ENCODE measurements around the gene RASA2.

Gene RASA2

DNA sequence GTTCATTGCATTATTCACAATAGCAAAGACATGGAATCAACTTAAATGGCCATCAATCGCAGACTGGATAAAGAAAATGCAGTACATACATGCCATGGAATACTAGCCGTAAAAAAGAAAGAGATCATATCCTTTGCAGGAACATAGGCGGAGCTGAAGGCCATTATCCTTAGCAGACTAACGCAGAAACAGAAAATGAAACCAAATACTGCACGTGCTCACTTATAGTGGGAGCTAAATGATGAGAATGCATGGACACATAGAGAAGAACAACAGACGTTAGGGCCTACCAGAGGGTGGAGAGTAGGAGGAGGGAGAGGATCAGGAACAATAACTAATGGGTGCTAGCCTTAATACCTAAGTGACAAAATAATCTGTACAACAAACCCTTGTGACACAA lies 57.9 kb downstream of the RASA2 start:
- TF ChIP-seq, protein P1, sequence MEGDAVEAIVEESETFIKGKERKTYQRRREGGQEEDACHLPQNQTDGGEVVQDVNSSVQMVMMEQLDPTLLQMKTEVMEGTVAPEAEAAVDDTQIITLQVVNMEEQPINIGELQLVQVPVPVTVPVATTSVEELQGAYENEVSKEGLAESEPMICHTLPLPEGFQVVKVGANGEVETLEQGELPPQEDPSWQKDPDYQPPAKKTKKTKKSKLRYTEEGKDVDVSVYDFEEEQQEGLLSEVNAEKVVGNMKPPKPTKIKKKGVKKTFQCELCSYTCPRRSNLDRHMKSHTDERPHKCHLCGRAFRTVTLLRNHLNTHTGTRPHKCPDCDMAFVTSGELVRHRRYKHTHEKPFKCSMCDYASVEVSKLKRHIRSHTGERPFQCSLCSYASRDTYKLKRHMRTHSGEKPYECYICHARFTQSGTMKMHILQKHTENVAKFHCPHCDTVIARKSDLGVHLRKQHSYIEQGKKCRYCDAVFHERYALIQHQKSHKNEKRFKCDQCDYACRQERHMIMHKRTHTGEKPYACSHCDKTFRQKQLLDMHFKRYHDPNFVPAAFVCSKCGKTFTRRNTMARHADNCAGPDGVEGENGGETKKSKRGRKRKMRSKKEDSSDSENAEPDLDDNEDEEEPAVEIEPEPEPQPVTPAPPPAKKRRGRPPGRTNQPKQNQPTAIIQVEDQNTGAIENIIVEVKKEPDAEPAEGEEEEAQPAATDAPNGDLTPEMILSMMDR (IDR thresholded peaks at IDR 0.05; ENCODE audit: low read depth, low read length, missing control alignments), result no peak
- in situ Hi-C loops (cut with HindIII; ENCODE audit: low sequenced_read_pairs), result no loop called here
- DNase-seq (ENCODE audit: low read depth), result no peak
- no peak overlapping the region for H3K4me3 ChIP-seq (ENCODE audit: low read depth, low read length)

DNA sequence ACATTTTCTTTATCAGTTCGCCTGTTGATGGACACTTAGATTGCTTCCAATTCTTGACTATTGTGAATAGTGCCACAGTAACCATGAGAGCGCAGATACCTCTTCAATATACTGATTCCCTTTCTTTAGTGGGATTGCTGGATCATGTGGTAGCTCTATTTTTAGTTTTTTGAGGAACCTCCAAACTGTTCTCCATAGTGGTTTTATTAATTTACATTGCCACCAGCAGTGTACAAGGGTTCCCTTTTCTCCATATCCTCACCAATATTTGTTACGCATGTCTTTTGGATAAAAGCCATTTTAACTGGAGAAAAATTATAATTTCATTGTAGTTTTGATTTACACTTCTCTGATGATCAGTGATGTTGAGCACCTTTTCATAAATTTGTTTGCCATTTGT lies 59.3 kb downstream of the RASA2 start:
- H3K4me3 ChIP-seq (ENCODE audit: low read depth, low read length), result no peak overlapping the region
- in situ Hi-C loops (cut with HindIII; ENCODE audit: low sequenced_read_pairs), result no loop called here
- no peak for DNase-seq (ENCODE audit: low read depth)
- TF ChIP-seq, protein P1 (IDR thresholded peaks at IDR 0.05; ENCODE audit: low read depth, low read length, missing control alignments), result no peak

DNA sequence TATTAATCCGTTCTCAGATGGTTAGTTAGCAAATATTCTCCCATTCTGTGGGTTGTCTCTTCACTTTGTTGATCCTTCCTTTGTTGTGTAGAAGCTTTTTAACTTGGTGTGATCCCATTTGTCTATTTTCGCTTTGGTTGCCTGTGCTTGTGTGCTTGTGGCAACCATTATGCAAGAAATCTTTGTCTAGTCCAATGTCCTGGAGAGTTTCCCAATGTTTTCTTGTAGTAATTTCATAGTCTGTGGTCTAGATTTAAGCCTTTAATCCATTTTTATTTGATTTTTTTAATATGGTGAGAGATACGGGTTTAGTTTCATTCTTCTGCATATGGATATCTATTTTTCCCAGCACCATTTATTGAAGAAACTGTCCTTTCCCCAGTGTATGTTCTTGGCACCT lies 59.8 kb downstream of the RASA2 start:
- no peak for DNase-seq (ENCODE audit: low read depth)
- TF ChIP-seq, protein P1 (IDR thresholded peaks at IDR 0.05; ENCODE audit: low read depth, low read length, missing control alignments), result no peak
- no peak overlapping the region for H3K4me3 ChIP-seq (ENCODE audit: low read depth, low read length)
- in situ Hi-C loops (cut with HindIII; ENCODE audit: low sequenced_read_pairs), result no loop called here

DNA sequence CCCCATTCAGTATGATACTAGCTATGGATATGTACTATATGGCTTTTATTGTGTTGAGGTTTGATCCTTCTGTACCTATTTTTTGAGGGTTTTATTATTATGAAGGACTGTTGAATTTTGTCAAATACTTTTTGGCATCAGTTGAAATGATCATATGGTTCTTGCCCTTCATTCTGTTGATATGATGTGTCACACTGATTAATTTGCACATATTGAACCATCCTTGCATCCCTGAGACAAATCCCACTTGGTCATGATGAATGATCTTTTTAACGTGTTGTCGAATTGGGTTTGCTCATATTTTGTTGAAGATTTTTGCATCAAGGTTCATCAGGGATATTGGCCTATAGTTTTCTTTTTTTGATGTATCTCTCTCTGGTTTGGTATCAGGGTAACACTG lies 61.0 kb downstream of the RASA2 start:
- H3K4me3 ChIP-seq (ENCODE audit: low read depth, low read length), result no peak overlapping the region
- TF ChIP-seq, protein P1 (IDR thresholded peaks at IDR 0.05; ENCODE audit: low read depth, low read length, missing control alignments), result no peak
- no peak for DNase-seq (ENCODE audit: low read depth)
- in situ Hi-C loops (cut with HindIII; ENCODE audit: low sequenced_read_pairs), result no loop called here

DNA sequence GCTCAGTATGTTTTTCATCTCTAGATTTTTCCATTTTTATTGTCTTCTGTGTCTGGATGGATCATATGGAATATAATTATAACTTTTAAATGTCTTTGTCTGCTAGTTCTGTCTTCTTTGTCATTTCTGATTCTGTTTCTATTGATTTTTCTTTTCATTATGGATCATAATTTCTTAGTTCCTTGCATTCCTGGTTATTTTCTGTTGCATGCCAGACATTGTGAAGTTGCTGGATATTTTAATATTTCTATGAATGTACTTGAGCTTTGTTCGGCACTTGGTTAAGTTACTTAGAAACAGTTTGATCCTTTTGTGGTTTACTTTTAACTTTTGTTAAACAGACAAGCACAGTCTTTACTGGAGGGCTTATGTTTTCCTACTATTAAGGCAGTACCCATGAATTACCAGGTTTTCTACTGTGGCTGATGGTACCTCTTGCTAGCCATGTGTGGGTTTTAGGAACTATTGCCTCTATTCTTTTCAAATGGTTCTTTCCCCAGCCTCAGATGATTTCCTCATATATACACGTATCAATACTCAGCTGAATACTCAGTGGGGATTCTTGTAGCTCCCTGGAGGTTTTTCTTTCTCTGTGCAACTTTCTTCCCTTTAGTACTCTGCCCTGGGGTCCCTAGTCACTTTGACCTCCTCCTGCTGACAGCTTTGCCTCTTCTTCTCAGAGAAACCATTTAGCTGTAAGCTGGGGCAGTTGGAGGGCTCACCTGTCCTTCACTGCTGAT lies 64.3 kb downstream of the RASA2 start:
- DNase-seq (ENCODE audit: low read depth), result no peak
- no peak overlapping the region for H3K4me3 ChIP-seq (ENCODE audit: low read depth, low read length)
- in situ Hi-C loops (cut with HindIII; ENCODE audit: low sequenced_read_pairs), result no loop called here
- TF ChIP-seq, protein P1 (IDR thresholded peaks at IDR 0.05; ENCODE audit: low read depth, low read length, missing control alignments), result no peak

DNA sequence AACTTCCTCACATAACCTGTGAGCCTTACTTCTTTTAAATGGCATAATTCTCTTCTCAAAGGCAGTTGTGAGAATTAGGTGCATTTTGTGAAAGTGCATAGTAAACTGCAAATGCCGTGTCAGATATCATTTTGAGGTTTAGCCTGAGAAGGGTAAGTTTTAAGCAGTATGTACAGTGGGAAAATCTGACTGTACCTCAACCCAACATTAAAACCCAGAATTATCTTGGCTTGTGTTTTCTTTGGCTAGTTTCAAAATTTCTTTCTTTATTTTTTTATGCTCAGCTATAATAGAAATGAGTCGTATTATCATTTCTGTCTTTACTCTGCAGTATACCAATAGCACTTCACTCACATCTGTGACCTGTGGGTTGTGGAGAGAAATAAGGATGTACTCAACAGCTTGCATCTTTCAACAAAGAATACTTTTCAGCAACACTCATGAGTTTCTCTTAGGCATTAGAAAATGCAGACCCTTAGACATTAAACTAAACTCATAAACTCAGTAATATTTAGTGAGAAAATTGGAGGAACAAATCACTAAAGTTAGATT lies 65.7 kb downstream of the RASA2 start:
- in situ Hi-C loops (cut with HindIII; ENCODE audit: low sequenced_read_pairs), result no loop called here
- DNase-seq (ENCODE audit: low read depth), result no peak
- TF ChIP-seq, protein P1 (IDR thresholded peaks at IDR 0.05; ENCODE audit: low read depth, low read length, missing control alignments), result no peak
- H3K4me3 ChIP-seq (ENCODE audit: low read depth, low read length), result no peak overlapping the region

All from astrocyte of the cerebellum (primary cell).